Esophagus squamous epithelium (tissue), 5 donors: Measurements from ENCODE around the gene PCDHGB5. TPM values are rescaled to one million over a fixed set of nuclear protein-coding genes. Genes with fewer than 3 reads are reported as not detected.
A peak's percentile ranks its signal among the peaks of the same experiment; 100 is the strongest.
"Not testable (repeated sequence)": the region's sequence is repeated elsewhere in the genome, so short reads cannot be mapped to it uniquely, and the experiment has no call there.

Source experiments
- DNase-seq: peaks from one replicate; lab custom pipeline; 2025; lab: John Stamatoyannopoulos, UW
- H3K27ac ChIP-seq, 4 donors: fragments of 200-600 bp; sonication (generic); one replicate each; pipeline ENCODE4 v1.5.1; 2016 to 2019; ENCODE audit warnings: mild to moderate bottlenecking in 1 of 4
- H3K27me3 ChIP-seq, 4 donors: fragments of 200-600 bp; sonication (generic); 1 replicate in 3 of 4; 2 replicates in 1 of 4; pipeline versions ENCODE4 v1.5.1 to v1.6.0; 2017 to 2021; ENCODE audit warnings: antibody characterized with exemption in 1 of 4
- H3K36me3 ChIP-seq, 3 donors: fragments of 200-600 bp; sonication (generic); one replicate each; pipeline ENCODE4 v1.5.1; 2016 to 2019
- H3K4me1 ChIP-seq, 3 donors: fragments of 200-600 bp; sonication (generic); one replicate each; pipeline ENCODE4 v1.5.1; 2017 to 2019
- H3K4me3 ChIP-seq, 4 donors: fragments of 200-600 bp; sonication (generic); 1 replicate in 3 of 4; 2 replicates in 1 of 4; pipeline ENCODE4 v1.5.1; 2016 to 2019; ENCODE audit warnings: mild to moderate bottlenecking in 2 of 4, moderate library complexity in 1 of 4
- H3K9me3 ChIP-seq, 3 donors: fragments of 200-600 bp; sonication (generic); one replicate each; pipeline ENCODE4 v1.5.1; 2016 to 2019
- CTCF ChIP-seq, 6 experiments: fragments of 450-650 bp in 4 of 6; fragments of 200-600 bp in 2 of 6; sonication (generic) in 2 of 6; IDR thresholded peaks; one replicate each; pipeline ENCODE4 v1.5.1; 2016 to 2019; ENCODE audit warnings: antibody characterized with exemption in 6 of 6, mild to moderate bottlenecking in 4 of 6, moderate library complexity in 4 of 6
- POLR2A ChIP-seq, 4 donors: fragments of 450-650 bp; IDR thresholded peaks; one replicate each; pipeline ENCODE4 v1.6.1; 2017; ENCODE audit warnings: antibody characterized with exemption in 4 of 4, mild to moderate bottlenecking in 4 of 4, moderate library complexity in 3 of 4
- WGBS, 2 donors: methylation state at CpG; one replicate each; pipeline ENCODE4 v1.1.5; 2018; 5-methylcytosine and 5-hydroxymethylcytosine counted together
- intact Hi-C: fragments of 100-400 bp; cut with DNase I; formaldehyde crosslinking; loops from one replicate; pipeline ENCODE4 v1.15.0; 2022
- total RNA-seq, 4 donors: library from RNA; depleted of rRNA; stranded (reverse); fragments of >200 nt; gene quantifications; one replicate each; pipeline ENCODE4 v1.1.0, GENCODE V29; 2016
- donor health status: DM: yes; HTN: yes; CAD: no.

PCDHGB5 gene
- total RNA-seq, 4 donors from 2014 or later = 5.5 to 7.5 (median 6.7) TPM

DNA sequence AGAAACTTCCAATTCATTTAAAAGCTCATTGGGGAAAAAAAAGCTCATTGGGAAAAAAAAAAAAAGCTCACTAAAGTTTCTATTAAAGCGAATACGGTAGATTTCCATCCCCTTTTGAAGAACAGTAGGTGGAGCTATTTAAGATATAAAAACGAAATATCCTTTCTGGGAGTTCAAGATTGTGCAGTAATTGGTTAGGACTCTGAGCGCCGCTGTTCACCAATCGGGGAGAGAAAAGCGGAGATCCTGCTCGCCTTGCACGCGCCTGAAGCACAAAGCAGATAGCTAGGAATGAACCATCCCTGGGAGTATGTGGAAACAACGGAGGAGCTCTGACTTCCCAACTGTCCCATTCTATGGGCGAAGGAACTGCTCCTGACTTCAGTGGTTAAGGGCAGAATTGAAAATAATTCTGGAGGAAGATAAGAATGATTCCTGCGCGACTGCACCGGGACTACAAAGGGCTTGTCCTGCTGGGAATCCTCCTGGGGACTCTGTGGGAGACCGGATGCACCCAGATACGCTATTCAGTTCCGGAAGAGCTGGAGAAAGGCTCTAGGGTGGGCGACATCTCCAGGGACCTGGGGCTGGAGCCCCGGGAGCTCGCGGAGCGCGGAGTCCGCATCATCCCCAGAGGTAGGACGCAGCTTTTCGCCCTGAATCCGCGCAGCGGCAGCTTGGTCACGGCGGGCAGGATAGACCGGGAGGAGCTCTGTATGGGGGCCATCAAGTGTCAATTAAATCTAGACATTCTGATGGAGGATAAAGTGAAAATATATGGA, 32.8 kb downstream of the PCDHGB5 start, which contains the start of gene PCDHGA12:
Gene PCDHGA12 (plus strand): TSS at position 176 of the 782 bp plus-strand sequence. CDS start 253 bp downstream, at position 429.
- peak within 1 kb of the TSS; percentile 2 to 49 (median 24) for H3K4me3 ChIP-seq
- H3K9me3 ChIP-seq = peaks cover 16 to 100% (median 86%) of the 10 kb centered on the region in 3 donors
- H3K4me1 ChIP-seq = peaks cover 0 to 12% (median 0%) of the 10 kb centered on the region in 3 donors
- TF ChIP-seq CTCF (IDR thresholded peaks at IDR 0.05) (peak in 2 of 6 experiments; percentile 29 to 45), POLR2A (IDR thresholded peaks at IDR 0.05) (no peak)
- H3K36me3 ChIP-seq = no peaks in the 10 kb centered on the region
- no peak for DNase-seq
- intact Hi-C loops = no loop called here
- H3K27me3 ChIP-seq = peaks cover 0 to 7% (median 0%) of the 10 kb centered on the region in 4 donors
- WGBS, 2 donors = 22 to 39% methylated on average over 32 of the region's 33 CpGs
- no peak within 1 kb of the TSS for H3K27ac ChIP-seq

GRCh38 chr5:141431286-141431685, 33.5 kb downstream of the PCDHGB5 start:
- peaks cover 0 to 12% (median 0%) of the 10 kb centered on the region in 3 donors for H3K4me1 ChIP-seq
- H3K27me3 ChIP-seq = peaks cover 0 to 7% (median 0%) of the 10 kb centered on the region in 4 donors
- DNase-seq = no peak
- H3K4me3 ChIP-seq = peak overlapping the region in 2 of 4 donors; percentile 34 to 49
- TF ChIP-seq CTCF (IDR thresholded peaks at IDR 0.05) (no peak), POLR2A (IDR thresholded peaks at IDR 0.05) (no peak)
- H3K36me3 ChIP-seq = no peaks in the 10 kb centered on the region
- H3K27ac ChIP-seq = no peak overlapping the region
- peaks cover 16 to 100% (median 82%) of the 10 kb centered on the region in 3 donors for H3K9me3 ChIP-seq
- intact Hi-C loops = no loop called here
- 21 to 22% methylated on average over 4 to 10 of the region's 37 CpGs for WGBS, 2 donors

DNA sequence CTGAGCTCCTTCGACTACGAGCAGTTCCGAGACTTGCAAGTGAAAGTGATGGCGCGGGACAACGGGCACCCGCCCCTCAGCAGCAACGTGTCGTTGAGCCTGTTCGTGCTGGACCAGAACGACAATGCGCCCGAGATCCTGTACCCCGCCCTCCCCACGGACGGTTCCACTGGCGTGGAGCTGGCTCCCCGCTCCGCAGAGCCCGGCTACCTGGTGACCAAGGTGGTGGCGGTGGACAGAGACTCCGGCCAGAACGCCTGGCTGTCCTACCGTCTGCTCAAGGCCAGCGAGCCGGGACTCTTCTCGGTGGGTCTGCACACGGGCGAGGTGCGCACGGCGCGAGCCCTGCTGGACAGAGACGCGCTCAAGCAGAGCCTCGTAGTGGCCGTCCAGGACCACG, 34.6 kb downstream of the PCDHGB5 start:
- Histone ChIP-seq H3K4me3 (peak overlapping the region in 1 of 4 donors; percentile 49), H3K4me1 (peaks cover 0 to 12% (median 0%) of the 10 kb centered on the region in 3 donors), H3K9me3 (peaks cover 16 to 100% (median 79%) of the 10 kb centered on the region in 3 donors)
- H3K27me3 ChIP-seq, H3K36me3 ChIP-seq, DNase-seq, H3K27ac ChIP-seq, intact Hi-C loops: not testable (repeated sequence)
- 50% methylated on average over 8 of the region's 38 CpGs; no CpG with 5 or more reads in 1 of the 2 donors for WGBS, 2 donors

- DNase-seq, H3K27ac ChIP-seq, intact Hi-C loops, H3K36me3 ChIP-seq, H3K27me3 ChIP-seq: not testable (repeated sequence)
- 27 to 39% methylated on average over 9 to 20 of the region's 29 CpGs for WGBS, 2 donors
- H3K9me3 ChIP-seq = peaks cover 12 to 100% (median 78%) of the 10 kb centered on the region in 3 donors
- H3K4me1 ChIP-seq = peaks cover 0 to 12% (median 0%) of the 10 kb centered on the region in 3 donors
- peak overlapping the region in 1 of 4 donors; percentile 49 for H3K4me3 ChIP-seq
Measured at GRCh38 chr5:141432726-141433125, 35.0 kb downstream of the PCDHGB5 start.

GRCh38 chr5:141434006-141434405, 36.3 kb downstream of the PCDHGB5 start:
- TF ChIP-seq POLR2A (IDR thresholded peaks at IDR 0.05) = no peak
- TF ChIP-seq CTCF (IDR thresholded peaks at IDR 0.05) = no peak
- Histone ChIP-seq H3K36me3 (no peaks in the 10 kb centered on the region), H3K27me3 (no peaks in the 10 kb centered on the region), H3K4me3 (no peak overlapping the region), H3K27ac (no peak overlapping the region), H3K4me1 (peaks cover 0 to 12% (median 0%) of the 10 kb centered on the region in 3 donors), H3K9me3 (peaks cover 5 to 100% (median 69%) of the 10 kb centered on the region in 3 donors)
- intact Hi-C loops = no loop called here
- 77 to 88% methylated on average over 2 of the region's 2 CpGs for WGBS, 2 donors
- no peak for DNase-seq

DNA sequence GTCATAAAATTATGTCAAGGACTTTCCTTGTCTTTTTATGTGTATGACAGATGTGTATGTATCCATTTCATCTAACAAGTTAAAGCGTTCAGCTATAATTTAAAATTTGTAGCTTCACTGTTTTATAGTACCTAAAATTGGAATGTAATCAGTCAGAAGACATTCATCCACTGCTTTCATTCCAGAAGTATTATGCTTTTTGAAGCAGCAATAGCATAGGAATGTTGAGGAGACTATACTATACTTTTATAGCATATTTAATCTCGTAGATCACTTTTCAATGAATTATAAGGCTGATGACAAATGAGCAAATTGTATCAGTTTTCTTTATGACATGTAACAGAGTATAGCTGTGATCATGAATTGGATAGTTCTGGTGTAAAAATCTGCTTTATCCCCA, 39.5 kb downstream of the PCDHGB5 start:
- TF ChIP-seq CTCF (IDR thresholded peaks at IDR 0.05) (no peak), POLR2A (IDR thresholded peaks at IDR 0.05) (no peak)
- DNase-seq = no peak
- Histone ChIP-seq H3K4me3 (no peak overlapping the region), H3K9me3 (peaks cover 10 to 100% (median 70%) of the 10 kb centered on the region in 3 donors), H3K36me3 (no peaks in the 10 kb centered on the region), H3K27ac (no peak overlapping the region), H3K4me1 (no peaks in the 10 kb centered on the region), H3K27me3 (no peaks in the 10 kb centered on the region)
- intact Hi-C loops = no loop called here
- WGBS, 2 donors = 89 to 98% methylated on average over 2 of the region's 2 CpGs
